ENCODE results near the gene TPD52L2. TPM values are rescaled to one million over a fixed set of nuclear protein-coding genes. Genes with fewer than 3 reads are reported as not detected.

The TPD52L2 gene
- total RNA-seq (100 to 1,000 TPM in 3 of 4 donors, 10 to 100 TPM in 1; 84.7 to 109 (median 104) TPM), polyA plus RNA-seq (10 to 100 TPM; 71.7 to 84.2 (median 74.5) TPM)

GRCh38 chr20:63864978-63865640 lies at the start of gene TPD52L2:
TPD52L2 (plus strand) TSS chr20:63865270; CDS start chr20:63865366, 96 bp downstream.
- H3K4me3 ChIP-seq: peak within 1 kb of the TSS; percentile 84 to 96 (median 86)
- intact Hi-C loops (cut with DNase I): loop anchor here (2.0 to 5.0 kb wide), 3 partner anchors 30 to 78 kb away; partner anchors contain the start of gene DNAJC5
- H3K27ac ChIP-seq: peak within 1 kb of the TSS; percentile 93 to 98 (median 94)
- peaks cover 9 to 35% (median 15%) of the 10 kb centered on the region in 4 donors for H3K36me3 ChIP-seq
- peaks cover 4 to 44% (median 25%) of the 10 kb centered on the region in 4 donors for H3K4me1 ChIP-seq
- peak in 2 of 4 donors; percentile 27 to 37 for TF ChIP-seq EP300 (IDR thresholded peaks at IDR 0.05)
- peak; percentile 82 to 97 (median 95) for TF ChIP-seq POLR2AphosphoS5 (IDR thresholded peaks at IDR 0.05)
- TF ChIP-seq CTCF (IDR thresholded peaks at IDR 0.05): no peak
- TF ChIP-seq POLR2A (IDR thresholded peaks at IDR 0.05): peak; percentile 61 to 83
- DNase-seq: peak; percentile 99
- no peaks in the 10 kb centered on the region for H3K27me3 ChIP-seq
- 0% methylated on average over 68 of the region's 68 CpGs for WGBS, 2 donors
- H3K9me3 ChIP-seq: no peaks in the 10 kb centered on the region

DNA sequence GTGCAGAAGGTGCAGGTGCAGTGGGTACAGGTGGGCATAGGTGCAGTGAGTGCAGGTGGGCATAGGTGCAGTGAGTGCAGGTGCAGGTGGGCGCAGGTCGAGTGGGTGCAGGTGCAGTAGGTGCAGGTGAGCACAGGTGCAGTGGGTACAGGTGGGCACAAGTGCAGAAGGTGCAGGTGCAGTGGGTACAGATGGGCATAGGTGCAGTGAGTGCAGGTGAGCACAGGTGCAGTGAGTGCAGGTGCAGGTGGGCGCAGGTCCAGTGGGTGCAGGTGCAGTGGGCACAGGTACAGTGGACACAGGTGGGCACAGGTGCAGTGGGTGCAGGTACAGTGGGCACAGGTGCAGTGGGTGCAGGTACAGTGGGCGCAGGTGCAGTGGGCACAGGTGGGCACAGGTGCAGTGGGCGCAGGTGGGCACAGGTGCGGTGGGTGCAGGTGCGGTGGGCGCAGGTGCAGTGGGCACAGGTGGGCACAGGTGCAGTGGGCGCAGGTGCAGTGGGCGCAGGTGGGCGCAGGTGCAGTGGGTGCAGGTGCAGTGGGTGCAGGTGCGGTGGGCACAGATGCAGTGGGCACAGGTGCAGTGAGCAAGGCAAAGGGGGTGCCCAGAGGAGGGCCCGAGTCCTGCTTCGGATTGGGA lies 49.3 kb upstream of the TPD52L2 start:
- no peaks in the 10 kb centered on the region for H3K4me1 ChIP-seq
- H3K4me3 ChIP-seq: no peak overlapping the region
- H3K9me3 ChIP-seq: no peaks in the 10 kb centered on the region
- DNase-seq: no peak
- no peaks in the 10 kb centered on the region for H3K36me3 ChIP-seq
- intact Hi-C loops (cut with DNase I): no loop called here
- 82 to 93% methylated on average over 14 of the region's 14 CpGs for WGBS, 2 donors
- TF ChIP-seq CTCF (IDR thresholded peaks at IDR 0.05) (no peak), EP300 (IDR thresholded peaks at IDR 0.05) (no peak), POLR2A (IDR thresholded peaks at IDR 0.05) (no peak)
- no peaks in the 10 kb centered on the region for H3K27me3 ChIP-seq
- no peak overlapping the region for H3K27ac ChIP-seq

DNA sequence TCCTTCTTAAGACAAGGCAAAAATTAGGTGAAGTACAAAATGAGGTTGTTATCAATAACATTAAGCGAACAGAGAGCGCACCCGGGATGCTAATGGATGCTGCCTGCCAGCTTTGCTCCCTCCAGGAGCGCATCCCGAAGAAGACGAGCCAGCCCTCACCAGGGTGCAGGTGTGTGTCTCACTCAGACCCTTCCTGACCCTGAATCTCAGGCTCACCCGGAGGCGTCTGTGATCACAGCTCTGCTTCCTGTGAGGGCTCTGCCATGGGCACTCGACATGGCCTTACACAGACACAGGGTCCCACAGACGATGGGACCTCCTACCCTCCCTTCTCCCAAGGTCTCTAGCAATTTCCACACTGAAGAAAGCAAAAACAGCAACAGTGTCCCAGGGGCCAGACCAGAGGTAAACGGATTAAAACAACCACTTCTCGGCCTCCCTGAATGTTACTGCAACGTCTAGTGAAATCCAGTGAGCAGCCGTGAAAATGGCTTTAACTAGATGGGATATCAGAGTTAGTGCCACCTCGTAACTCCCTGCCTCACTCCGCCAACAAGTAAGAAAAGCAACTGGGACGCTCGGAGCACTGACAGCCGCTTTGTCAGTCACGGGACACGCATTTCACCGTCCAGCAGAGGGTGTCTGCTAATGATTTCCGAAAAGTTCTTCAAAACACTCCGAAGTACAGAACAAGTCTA lies 45.7 kb upstream of the TPD52L2 start:
- Histone ChIP-seq H3K36me3 (no peaks in the 10 kb centered on the region), H3K4me3 (peak overlapping the region in 1 of 4 donors; percentile 1), H3K27ac (peak overlapping the region in 1 of 4 donors; percentile 6), H3K4me1 (no peaks in the 10 kb centered on the region), H3K9me3 (no peaks in the 10 kb centered on the region), H3K27me3 (peaks cover 0 to 7% (median 0%) of the 10 kb centered on the region in 3 donors)
- WGBS, 2 donors: 32 to 69% methylated on average over 24 of the region's 24 CpGs
- DNase-seq: peak; percentile 69
- intact Hi-C loops (cut with DNase I): no loop called here
- TF ChIP-seq CTCF (IDR thresholded peaks at IDR 0.05): peak in 2 of 4 experiments; percentile 5 to 9
- TF ChIP-seq POLR2A (IDR thresholded peaks at IDR 0.05): no peak
- TF ChIP-seq EP300 (IDR thresholded peaks at IDR 0.05): no peak

GRCh38 chr20:63821811-63822210 lies 43.3 kb upstream of the TPD52L2 start:
- no peak for DNase-seq
- Histone ChIP-seq H3K9me3 (no peaks in the 10 kb centered on the region), H3K4me3 (no peak overlapping the region), H3K36me3 (no peaks in the 10 kb centered on the region), H3K27me3 (peaks cover 0 to 20% (median 12%) of the 10 kb centered on the region in 3 donors), H3K4me1 (no peaks in the 10 kb centered on the region), H3K27ac (no peak overlapping the region)
- no peak for TF ChIP-seq CTCF (IDR thresholded peaks at IDR 0.05)
- TF ChIP-seq POLR2AphosphoS5 (IDR thresholded peaks at IDR 0.05): no peak
- TF ChIP-seq POLR2A (IDR thresholded peaks at IDR 0.05): no peak
- no peak for TF ChIP-seq EP300 (IDR thresholded peaks at IDR 0.05)
- WGBS, 2 donors: 86 to 89% methylated on average over 8 of the region's 8 CpGs
- intact Hi-C loops (cut with DNase I): no loop called here
